ENCODE data around the gene GPX8.

The GPX8 gene

GRCh38 chr5:55136521-55136920 lies 23.4 kb upstream of the GPX8 start:
- H3K4me3 ChIP-seq (ENCODE audit: low read depth, low read length): no peak overlapping the region

GRCh38 chr5:55140908-55141665 lies 18.9 kb upstream of the GPX8 start:
- H3K4me3 ChIP-seq (ENCODE audit: low read depth, low read length): no peak overlapping the region
- no peak for TF ChIP-seq CTCF (IDR thresholded peaks at IDR 0.05; ENCODE audit: borderline replicate concordance, insufficient read depth, low read depth, low read length)

More at GRCh38 chr5:55136521-55136920, 23.4 kb upstream of the GPX8 start:
- TF ChIP-seq CTCF (IDR thresholded peaks at IDR 0.05; ENCODE audit: borderline replicate concordance, insufficient read depth, low read depth, low read length): no peak

GRCh38 chr5:55141945-55142690 lies 17.9 kb upstream of the GPX8 start:
- TF ChIP-seq CTCF (IDR thresholded peaks at IDR 0.05; ENCODE audit: borderline replicate concordance, insufficient read depth, low read depth, low read length): no peak
- H3K4me3 ChIP-seq (ENCODE audit: low read depth, low read length): no peak overlapping the region

GRCh38 chr5:55143624-55144023 lies 16.3 kb upstream of the GPX8 start:
- no peak for TF ChIP-seq CTCF (IDR thresholded peaks at IDR 0.05; ENCODE audit: borderline replicate concordance, insufficient read depth, low read depth, low read length)
- no peak overlapping the region for H3K4me3 ChIP-seq (ENCODE audit: low read depth, low read length)

GRCh38 chr5:55146080-55146479 lies 13.9 kb upstream of the GPX8 start:
- TF ChIP-seq CTCF (IDR thresholded peaks at IDR 0.05; ENCODE audit: borderline replicate concordance, insufficient read depth, low read depth, low read length): no peak
- no peak overlapping the region for H3K4me3 ChIP-seq (ENCODE audit: low read depth, low read length)

GRCh38 chr5:55146543-55147151 lies 13.3 kb upstream of the GPX8 start:
- TF ChIP-seq CTCF (IDR thresholded peaks at IDR 0.05; ENCODE audit: borderline replicate concordance, insufficient read depth, low read depth, low read length): peak; percentile 82
- H3K4me3 ChIP-seq (ENCODE audit: low read depth, low read length): no peak overlapping the region

Data from GM12875 (cell line).